ENCODE data around the gene ARMH4. TPM values are rescaled to one million over a fixed set of nuclear protein-coding genes. Genes with fewer than 3 reads are reported as not detected.
A peak's percentile ranks its signal among the peaks of the same experiment; 100 is the strongest.

Gene ARMH4
- total and polyA plus RNA-seq, 2 experiments from 2014 or later: 48.6 to 64.6 TPM

GRCh38 chr14:58085877-58086276 is 66.1 kb downstream of the ARMH4 start:
- Histone ChIP-seq H3K36me3 (peaks cover 28% of the 10 kb centered on the region), H3K9me3 (ENCODE audit: low read depth) (no peaks in the 10 kb centered on the region), H3K27ac (no peak overlapping the region), H3K4me1 (ENCODE audit: low read depth) (no peaks in the 10 kb centered on the region), H3K4me3 (no peak overlapping the region), H3K27me3 (no peaks in the 10 kb centered on the region)
- TF ChIP-seq, protein P1, sequence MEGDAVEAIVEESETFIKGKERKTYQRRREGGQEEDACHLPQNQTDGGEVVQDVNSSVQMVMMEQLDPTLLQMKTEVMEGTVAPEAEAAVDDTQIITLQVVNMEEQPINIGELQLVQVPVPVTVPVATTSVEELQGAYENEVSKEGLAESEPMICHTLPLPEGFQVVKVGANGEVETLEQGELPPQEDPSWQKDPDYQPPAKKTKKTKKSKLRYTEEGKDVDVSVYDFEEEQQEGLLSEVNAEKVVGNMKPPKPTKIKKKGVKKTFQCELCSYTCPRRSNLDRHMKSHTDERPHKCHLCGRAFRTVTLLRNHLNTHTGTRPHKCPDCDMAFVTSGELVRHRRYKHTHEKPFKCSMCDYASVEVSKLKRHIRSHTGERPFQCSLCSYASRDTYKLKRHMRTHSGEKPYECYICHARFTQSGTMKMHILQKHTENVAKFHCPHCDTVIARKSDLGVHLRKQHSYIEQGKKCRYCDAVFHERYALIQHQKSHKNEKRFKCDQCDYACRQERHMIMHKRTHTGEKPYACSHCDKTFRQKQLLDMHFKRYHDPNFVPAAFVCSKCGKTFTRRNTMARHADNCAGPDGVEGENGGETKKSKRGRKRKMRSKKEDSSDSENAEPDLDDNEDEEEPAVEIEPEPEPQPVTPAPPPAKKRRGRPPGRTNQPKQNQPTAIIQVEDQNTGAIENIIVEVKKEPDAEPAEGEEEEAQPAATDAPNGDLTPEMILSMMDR (IDR thresholded peaks at IDR 0.05; ENCODE audit: low read depth, low read length): no peak
- no peak for DNase-seq (ENCODE audit: low read depth in 1 of 2, low spot score in 1 of 2)

GRCh38 chr14:58082491-58083098 is 69.4 kb downstream of the ARMH4 start:
- TF ChIP-seq, protein P1 (IDR thresholded peaks at IDR 0.05; ENCODE audit: low read depth, low read length): no peak
- DNase-seq (ENCODE audit: low read depth in 1 of 2, low spot score in 1 of 2): peak in 1 of 2 donors; percentile 84
- H3K27ac ChIP-seq: no peak overlapping the region

GRCh38 chr14:58082011-58082410 is 70.0 kb downstream of the ARMH4 start:
- Histone ChIP-seq H3K27ac (no peak overlapping the region), H3K36me3 (peaks cover 15% of the 10 kb centered on the region)
- DNase-seq (ENCODE audit: low read depth in 1 of 2, low spot score in 1 of 2): no peak

More at GRCh38 chr14:58082491-58083098, 69.4 kb downstream of the ARMH4 start:
- Histone ChIP-seq H3K27me3 (no peaks in the 10 kb centered on the region), H3K4me3 (no peak overlapping the region), H3K4me1 (ENCODE audit: low read depth) (no peaks in the 10 kb centered on the region), H3K9me3 (ENCODE audit: low read depth) (no peaks in the 10 kb centered on the region), H3K36me3 (peaks cover 16% of the 10 kb centered on the region)

GRCh38 chr14:58078471-58078870 is 73.5 kb downstream of the ARMH4 start:
- Histone ChIP-seq H3K36me3 (peaks cover 8% of the 10 kb centered on the region), H3K27me3 (no peaks in the 10 kb centered on the region), H3K9me3 (ENCODE audit: low read depth) (no peaks in the 10 kb centered on the region), H3K4me1 (ENCODE audit: low read depth) (no peaks in the 10 kb centered on the region), H3K27ac (peak overlapping the region; percentile 17), H3K4me3 (no peak overlapping the region)
- TF ChIP-seq, protein P1 (IDR thresholded peaks at IDR 0.05; ENCODE audit: low read depth, low read length): no peak
- DNase-seq (ENCODE audit: low read depth in 1 of 2, low spot score in 1 of 2): no peak

More at GRCh38 chr14:58082011-58082410, 70.0 kb downstream of the ARMH4 start:
- no peaks in the 10 kb centered on the region for H3K4me1 ChIP-seq (ENCODE audit: low read depth)
- no peaks in the 10 kb centered on the region for H3K9me3 ChIP-seq (ENCODE audit: low read depth)
- H3K4me3 ChIP-seq: no peak overlapping the region
- no peaks in the 10 kb centered on the region for H3K27me3 ChIP-seq
- TF ChIP-seq, protein P1 (IDR thresholded peaks at IDR 0.05; ENCODE audit: low read depth, low read length): no peak

DNA sequence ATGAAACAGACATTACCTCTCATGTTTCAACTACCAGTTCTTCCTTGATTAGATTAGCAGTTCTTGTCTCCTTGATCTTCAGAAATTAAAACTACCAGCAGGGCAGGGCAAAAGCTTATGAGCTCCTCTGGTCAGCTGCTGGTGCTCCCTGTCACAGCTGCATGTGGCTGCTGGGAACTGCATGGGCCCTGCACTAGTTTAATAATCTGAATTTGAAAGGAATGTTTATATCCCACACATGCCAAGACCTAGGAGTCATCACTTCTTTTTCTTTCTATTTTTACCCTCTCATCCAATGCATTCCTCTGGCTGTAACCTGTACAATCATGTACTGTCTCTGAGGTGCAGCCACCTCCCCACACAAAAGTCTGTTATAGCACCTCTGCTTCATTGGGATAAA is 73.9 kb downstream of the ARMH4 start:
- DNase-seq (ENCODE audit: low read depth in 1 of 2, low spot score in 1 of 2): peak in 1 of 2 donors; percentile 60
- Histone ChIP-seq H3K27me3 (no peaks in the 10 kb centered on the region), H3K4me3 (no peak overlapping the region), H3K4me1 (ENCODE audit: low read depth) (no peaks in the 10 kb centered on the region), H3K36me3 (peaks cover 4% of the 10 kb centered on the region), H3K27ac (peak overlapping the region; percentile 17), H3K9me3 (ENCODE audit: low read depth) (no peaks in the 10 kb centered on the region)
- TF ChIP-seq, protein P1 (IDR thresholded peaks at IDR 0.05; ENCODE audit: low read depth, low read length): no peak
